Measurements from ENCODE around the gene GON4L.
"Not testable (repeated sequence)": the region's sequence is repeated elsewhere in the genome, so short reads cannot be mapped to it uniquely, and the experiment has no call there.

GON4L gene

DNA sequence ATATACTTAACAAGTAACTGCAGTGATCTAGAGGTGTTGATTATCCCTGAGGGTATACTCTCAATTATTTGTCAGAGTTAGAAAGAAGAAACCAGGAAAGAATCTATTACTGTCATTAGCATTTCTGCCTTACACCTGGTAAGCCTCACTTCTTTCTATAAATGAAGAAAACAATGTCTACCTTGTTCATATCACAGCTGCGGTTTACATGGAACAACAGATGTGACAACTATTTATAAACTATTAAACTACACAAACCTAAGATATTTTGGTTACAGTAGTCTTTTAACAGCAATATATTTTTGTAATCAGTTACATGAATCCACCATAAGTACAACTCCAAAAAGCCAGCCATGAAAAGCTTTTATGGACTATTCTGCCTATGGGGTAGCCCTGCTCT, 40.7 kb downstream of the GON4L start:
- DNase-seq (ENCODE audit: low read depth in 2 of 2), result no peak

DNA sequence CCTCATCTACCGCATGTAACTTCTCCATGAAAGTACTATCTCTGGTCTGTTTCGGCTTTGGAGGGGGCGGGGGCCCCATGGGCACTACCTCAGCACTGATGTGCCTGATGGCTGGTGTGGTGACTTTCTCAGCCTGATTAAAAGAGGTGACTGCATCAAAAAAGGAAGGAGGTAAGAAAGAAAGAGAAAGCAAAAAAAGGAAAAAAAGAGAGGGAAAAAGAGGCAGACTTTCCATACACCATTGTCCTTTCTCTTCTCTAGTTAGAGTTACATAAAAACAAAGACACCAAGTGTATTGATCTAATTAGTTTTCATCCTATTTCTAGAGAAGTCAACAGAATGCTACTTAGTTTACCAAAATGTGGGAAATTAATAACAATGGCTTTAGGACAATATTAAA, 43.3 kb downstream of the GON4L start:
- DNase-seq (ENCODE audit: low read depth in 2 of 2), result no peak

DNA sequence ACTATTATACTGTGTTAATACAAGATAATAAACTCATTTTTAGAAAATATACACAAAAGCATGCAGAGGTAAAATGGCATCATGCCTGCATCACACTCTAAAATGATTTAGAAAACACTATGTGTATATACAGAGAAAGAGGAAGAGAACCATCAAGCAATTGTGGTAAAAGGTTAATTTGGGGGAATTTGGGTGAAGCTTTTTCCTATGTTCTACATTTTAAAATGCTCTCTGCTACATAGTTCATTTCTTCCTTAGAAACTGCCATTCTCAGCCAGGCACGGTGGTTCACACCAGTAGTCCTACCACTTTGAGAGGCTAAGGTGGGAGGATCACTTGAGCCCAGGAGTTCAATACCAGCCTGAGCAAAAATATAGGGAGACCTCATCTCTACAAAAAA, 44.1 kb downstream of the GON4L start:
- no peak for DNase-seq (ENCODE audit: low read depth in 2 of 2)

DNA sequence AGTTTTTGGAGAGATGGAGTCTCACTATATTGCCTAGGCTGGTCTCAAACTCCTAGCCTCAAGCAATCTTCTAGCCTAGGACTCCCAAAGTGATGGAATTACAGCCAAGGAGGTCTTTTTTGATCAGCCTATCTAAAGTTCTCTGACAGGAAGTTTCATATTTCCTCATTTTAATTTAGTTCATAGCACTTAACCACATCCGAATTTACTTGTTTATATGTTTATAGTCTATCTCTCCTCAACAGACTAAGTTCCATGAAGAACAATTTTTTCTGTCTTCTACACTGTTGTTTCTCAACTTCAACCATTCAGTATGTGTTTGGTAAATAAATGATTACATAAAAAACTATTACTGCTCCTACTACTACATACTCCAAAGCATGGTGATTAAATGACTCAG, 47.9 kb downstream of the GON4L start:
- DNase-seq (ENCODE audit: low read depth in 2 of 2), result no peak

DNA sequence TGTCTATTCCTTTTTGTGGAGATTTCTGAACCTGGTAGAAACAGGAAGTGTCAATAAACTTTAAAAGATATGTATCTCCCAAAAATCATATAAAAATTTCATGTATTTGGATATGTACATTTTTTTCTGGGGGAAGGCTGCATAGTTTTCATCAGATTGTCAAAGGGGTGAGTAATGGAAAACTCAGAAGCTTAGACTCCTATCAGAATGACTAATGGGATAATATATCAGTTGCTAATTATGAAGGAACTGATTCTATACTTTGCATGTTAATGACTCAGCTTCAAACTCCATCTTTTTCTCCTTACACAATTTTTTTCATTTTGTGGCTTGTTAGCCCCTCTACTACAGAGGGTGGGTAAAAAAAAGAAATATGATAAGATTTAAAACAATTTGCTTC, 55.9 kb downstream of the GON4L start:
- DNase-seq (ENCODE audit: low read depth in 2 of 2), result no peak

DNA sequence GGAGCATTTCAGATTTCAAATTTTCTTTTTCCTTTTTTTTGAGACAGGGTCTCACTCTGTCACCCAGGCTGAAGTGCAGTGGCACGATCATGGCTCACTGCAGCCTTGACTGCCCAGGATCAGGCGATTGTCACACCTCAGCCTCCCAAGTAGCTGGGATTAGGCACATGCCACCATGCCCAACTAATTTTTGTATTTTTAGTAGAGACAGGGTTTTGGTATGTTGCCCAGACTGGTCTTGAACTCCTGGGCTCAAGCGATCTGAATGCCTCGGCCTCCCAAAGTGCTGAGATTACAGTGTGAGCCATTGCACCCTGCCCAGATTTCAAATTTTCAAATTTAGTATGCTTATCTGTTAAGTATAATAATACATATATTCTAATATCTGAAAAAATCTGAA, 61.4 kb downstream of the GON4L start:
- DNase-seq (ENCODE audit: low read depth in 2 of 2), result not testable (repeated sequence)

DNA sequence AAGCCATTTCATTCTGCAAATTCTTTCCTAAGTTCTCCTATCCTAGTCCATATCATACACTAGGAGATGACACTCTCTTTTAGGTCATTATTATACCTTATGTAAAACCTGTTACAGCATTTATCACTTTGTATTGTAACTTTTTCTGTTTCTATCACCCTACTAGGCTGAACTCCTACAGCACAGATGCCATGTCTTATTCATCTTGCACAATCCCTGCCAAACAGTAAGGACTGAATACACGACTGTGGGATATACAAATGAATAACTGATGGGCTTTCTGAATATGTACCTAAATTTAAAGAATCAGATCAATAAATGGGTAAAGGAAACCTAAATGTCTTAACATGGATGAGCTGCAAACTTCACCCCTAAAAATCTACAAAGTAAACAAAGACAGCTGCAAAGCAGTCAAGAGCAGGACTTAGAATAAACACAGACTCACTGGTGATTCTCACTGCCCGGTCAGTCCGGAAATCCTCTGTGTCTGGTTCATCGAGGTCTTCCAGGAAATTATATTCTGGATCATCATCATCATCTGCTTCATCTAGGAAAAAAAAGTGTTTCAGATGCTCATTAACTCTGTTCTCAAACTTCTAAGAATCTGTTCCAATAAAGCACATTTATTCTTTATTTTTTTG, 62.3 kb downstream of the GON4L start:
- no peak for DNase-seq (ENCODE audit: low read depth in 2 of 2)

DNA sequence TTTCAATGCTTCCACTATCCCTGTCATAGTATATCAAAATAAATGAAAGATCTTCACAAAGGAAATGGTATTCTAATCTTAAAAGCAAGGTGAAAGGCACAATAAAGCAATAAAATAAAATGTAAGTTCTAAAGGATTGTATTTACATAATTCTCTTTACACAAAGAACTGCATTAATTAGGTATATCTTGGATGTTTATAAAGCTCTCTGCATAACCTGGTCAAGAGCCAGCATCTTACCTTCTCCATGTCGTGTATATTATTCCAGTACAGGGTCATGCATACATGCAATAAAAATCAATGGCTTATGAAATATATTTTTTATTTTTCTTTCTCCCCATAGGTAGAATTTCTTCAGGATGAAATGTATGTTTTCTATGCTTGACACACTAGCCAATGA, 63.8 kb downstream of the GON4L start:
- DNase-seq (ENCODE audit: low read depth in 2 of 2), result no peak

DNA sequence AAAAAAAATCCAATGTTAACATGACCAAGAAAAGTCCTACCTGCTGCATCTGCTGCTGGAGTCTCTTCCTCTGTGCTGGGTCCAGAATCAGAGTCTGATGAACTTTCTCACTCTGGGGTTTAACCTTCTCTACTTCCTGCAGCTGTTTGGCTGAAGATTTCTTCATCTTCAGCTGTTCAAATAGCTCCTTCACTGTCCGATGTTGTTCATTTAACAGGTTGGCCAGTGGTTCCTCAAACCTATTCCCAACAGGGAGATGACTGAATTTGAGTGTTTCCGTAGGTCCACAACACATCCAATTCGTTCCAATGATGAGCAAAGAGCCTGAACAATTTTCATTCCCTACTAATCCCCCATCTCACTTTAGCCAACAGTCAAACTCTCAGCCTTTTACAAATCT, 79.4 kb downstream of the GON4L start:
- no peak for DNase-seq (ENCODE audit: low read depth in 2 of 2)

DNA sequence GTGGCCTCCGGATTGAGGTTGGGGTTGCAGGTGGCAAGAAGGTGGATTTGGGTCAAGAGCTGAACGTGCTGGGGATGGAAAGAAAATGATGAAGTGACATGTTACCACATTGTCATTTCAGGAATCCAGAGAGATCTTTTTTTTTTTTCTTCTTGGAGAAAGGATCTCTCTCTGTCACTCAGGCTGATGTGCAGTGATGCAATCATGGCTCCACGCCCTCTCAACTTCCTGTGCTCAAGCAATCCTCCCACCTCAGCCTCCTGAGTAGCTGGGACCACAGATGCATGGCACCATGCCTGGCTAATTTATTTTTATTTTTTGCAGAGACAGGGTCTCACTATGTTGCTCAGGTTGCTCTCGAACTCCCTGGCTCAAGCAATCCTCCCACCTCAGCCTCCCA, 80.6 kb downstream of the GON4L start:
- DNase-seq (ENCODE audit: low read depth in 2 of 2), result no peak

DNA sequence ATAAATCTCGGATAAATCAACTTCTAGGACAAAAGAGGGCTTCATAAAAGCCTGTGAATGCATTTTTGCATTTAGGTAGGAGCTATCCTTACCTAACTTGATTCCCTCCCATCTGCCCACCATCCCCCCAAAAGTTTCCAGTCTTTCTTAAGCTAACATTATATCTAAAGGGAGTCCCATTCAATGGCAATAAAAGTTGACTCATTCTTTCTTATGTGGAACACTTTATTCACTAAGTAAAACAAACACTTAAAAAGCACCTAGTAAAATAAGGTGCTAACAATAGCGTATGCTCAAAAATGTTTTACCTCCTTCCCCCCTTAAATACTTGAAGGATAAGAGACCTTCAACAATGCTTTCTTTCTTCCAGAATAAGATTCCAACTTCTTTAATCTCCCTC, 83.8 kb downstream of the GON4L start:
- DNase-seq (ENCODE audit: low read depth in 2 of 2), result no peak

DNA sequence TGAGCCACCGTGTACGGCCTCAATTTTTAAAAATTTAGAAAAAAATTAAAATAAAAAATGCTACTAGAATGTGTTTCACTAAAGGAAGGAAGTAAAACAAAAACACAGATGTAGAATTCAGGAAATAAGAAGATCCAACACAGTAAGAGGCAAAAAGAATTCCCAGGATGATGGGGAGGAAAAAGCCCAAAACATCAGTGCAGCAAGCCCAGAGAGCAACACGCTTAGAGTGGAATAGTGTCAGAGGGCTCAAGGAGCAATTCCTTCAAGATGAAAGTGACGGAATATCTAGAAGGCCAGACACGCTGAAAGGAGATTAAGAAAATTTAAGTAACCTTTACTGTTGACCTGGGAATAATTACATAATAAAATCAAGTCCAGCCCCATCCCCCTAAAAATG, 87.8 kb downstream of the GON4L start:
- no peak for DNase-seq (ENCODE audit: low read depth in 2 of 2)

DNA sequence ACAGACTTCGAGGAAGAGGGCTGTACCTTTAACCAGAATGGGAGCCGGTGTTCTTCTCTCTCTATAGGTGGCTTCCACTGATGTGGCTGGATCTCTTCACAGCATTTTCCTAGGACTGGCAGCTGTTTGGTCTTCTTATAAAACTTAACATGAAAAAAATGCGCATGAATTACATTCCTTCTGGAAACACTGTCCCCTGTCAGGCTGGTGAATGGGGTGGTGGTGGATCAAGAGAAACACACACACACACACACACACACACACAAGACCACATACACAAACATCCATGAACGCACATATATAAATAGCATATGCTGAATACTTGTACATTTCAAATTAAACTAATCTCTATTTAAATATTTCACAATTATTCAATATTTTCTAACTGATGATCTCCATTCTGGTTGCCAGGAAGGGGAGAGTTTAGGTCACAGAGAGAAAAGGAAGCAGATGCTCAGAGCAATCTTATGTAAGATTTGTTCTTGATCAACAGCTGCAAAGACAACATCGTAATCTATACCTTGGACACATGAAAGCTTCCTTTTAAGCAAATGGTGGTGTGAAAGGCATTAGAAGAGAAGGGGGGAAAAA, 89.5 kb downstream of the GON4L start:
- DNase-seq (ENCODE audit: low read depth in 2 of 2), result not testable (repeated sequence)

DNA sequence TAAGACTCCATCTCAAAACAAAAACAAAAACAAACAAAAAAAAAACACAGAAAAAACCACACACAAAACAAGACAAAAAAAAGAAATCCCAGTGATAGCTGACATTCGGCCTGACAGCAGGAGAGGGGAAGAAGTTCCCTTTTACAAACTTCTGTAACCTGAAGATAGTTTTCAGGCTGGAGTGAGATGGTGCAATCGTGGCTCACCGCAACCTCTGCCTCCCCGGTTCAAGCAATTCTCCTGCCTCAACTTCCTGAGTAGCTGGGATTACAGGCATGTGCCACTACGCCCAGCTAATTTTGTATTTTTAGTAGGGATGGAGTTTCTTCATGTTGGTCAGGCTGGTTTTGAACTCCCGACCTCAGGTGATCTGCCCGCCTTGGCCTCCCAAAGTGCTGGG, 93.0 kb downstream of the GON4L start:
- not testable (repeated sequence) for DNase-seq (ENCODE audit: low read depth in 2 of 2)

DNA sequence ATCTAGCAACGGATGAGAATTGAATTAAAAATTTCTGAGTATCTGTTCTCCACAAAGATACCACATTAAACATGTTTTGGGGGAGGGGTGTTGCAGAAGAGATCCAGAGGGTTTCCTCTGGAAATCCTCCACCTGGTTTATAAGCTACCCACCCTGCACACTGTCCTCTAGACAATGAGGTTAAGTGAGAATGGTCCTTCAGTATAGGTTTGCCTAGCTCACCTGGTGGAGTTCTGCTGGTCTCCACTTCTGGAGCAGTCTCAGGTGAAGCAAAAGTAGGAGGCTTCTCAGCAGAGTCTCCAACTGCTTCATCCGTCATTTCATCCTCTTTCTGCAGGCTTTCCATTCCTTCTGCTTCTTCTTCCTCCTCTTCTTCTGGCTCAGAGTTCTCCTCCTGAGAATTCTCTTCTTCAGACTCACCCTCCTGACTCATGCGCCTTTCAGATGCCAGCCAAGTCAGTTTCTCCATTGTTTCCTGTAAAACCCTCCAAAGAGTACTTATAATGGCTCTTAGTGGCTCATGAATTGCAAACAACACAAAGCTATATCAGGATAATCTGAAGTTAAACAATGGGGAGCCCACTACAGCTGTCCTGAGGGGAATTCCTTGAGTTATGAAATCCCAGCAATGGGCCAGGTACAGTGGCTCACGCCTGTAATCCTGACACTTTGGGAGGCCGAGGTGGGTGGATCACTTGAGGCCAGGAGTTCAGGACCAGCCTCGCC, 93.8 kb downstream of the GON4L start:
- not testable (repeated sequence) for DNase-seq (ENCODE audit: low read depth in 2 of 2)

DNA sequence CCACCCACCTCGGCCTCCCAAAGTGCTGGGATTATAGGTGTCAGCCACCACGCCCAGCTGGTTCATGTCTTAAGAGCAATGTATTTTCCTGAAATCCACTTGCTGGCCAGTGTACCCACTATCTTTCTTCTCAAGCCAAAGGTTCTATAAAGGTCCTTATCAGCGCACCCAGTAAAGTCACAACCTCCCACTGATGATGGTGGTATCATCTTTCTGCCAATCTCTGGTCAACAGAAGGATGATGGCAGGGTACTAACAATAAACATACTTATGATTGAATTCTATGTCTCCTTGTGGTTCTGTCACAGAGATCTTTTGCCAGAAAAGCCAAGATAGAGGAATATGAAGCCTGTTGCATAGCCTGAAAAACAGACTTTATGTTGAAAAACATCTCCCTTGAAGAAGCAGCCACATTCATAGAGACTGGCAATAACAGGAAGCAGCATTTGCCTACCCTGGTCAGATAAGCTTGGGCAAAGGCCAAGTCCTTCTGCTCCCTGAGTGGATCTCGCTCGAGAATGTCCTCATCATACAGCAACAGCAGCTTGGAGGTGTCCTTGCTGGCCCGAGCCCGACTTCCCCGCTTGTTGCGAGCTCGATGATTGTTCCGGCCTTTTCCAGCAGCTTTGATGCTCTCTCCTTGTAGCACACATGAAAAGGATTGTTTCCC, 95.1 kb downstream of the GON4L start:
- DNase-seq (ENCODE audit: low read depth in 2 of 2), result no peak

DNA sequence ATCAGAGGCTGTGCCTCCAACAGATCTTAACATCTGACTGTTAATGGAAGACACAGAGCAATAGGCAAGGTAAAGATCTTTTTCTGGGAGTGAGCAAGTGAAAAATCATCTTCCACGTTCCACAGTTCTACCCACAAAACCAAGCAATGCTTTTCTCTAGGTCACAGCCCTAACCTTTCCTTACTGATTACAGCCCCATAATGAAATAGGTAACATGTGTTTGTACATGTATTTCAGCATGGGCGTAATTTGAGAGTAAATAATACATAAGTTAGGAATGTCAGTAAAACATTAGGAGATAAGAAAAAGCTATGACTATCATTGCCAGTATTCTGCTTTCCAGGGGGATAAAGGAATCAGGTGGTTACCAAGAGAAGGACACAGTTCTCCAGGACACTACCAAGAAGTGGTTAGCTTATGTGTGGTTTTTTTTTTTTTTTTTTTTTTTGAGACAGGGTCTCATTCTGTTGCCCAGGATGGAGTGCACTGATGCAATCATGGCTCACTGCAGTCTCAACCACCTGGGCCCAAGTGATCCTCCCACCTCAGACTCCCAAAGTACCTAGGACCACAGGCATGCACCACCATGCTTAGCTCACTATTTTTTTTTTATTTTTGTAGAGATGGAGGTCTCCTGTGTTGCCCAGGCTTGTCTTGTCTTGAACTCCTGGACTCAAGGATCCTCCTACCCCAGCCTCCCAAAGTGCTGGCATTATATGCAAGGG, 96.1 kb downstream of the GON4L start:
- no peak for DNase-seq (ENCODE audit: low read depth in 2 of 2)

DNA sequence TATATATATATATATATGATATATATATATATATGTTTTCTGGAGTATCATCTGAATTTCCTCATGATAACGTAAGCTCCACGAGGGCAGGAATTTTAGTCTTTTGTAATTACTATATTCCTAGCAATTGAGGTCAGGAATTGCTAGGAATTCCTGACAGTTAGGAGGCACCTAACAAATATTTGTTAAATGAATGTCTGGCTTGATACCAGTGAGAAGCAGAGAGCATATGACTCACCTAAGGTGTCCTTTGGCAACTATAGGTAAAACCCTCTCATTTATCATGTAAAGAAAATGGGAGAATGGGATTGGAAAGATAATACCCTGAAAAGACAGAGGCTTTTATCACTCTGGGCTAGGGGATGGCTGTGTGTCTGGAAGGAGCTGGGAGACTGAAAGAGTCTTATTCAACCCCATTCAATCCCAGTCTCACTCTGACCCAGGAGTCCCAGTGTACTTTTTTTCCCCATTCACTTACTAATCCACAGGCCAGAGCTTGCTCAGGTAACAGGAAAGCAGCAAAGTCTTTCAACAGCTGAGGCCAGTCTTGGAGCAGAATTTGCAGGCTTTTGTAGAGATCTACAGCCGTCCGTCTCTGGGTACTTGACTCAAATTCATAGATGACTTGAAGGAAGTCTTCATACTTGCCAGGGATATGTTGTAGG, 96.9 kb downstream of the GON4L start:
- DNase-seq (ENCODE audit: low read depth in 2 of 2), result no peak

DNA sequence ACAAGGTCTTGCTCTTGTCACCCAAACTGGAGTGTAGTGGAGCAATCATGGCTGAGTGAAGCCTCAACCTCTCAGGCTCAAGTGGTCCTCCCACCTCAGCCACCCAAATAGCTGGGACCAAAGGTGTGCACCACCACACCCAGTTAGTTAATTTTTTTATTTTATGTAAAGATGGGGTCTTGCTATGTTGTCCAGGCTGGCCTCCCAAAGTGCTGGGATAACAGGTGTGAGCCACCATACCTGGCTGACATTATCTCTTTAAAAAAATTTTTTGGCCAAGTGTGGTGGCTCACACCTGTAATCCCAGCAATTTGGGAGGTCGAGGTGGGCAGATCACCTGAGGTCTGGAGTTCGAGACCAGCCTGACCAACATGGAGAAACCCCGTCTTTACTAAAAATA, 98.0 kb downstream of the GON4L start:
- DNase-seq (ENCODE audit: low read depth in 2 of 2), result not testable (repeated sequence)

DNA sequence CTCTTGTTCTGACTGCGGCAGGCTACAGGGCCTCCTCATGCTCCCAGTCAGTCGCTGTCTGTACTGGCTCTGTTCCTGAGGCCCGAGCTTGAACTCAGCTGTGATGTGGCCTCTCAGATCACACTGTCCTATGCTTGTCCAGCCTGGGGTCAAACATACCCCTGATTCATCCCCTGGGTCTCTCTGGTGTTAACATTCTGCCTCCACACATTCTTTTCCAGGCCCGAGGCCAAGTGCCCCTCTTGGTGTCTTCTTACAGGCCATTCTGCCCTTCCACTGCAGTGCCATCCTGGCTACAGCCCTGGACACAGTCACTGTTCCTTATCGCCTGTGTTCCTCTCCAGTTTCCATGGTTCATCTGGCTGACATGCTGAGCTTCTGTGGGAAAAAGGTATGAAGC, 108.9 kb downstream of the GON4L start:
- DNase-seq (ENCODE audit: low read depth in 2 of 2), result not testable (repeated sequence)

DNA sequence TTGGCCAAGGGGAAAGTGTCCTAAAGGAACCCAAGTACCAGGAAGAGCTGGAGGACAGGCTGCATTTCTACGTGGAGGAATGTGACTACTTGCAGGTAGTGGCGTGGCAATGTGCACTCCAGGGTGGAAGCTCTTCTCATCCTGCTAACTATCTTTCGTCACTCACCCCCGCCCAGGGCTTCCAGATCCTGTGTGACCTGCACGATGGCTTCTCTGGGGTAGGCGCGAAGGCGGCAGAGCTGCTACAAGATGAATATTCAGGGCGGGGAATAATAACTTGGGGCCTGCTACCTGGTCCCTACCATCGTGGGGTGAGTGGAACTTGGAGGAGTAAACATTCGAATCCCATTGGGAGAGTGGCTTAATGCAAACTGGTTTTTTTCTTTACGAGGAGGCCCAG, 109.4 kb downstream of the GON4L start:
- DNase-seq (ENCODE audit: low read depth in 2 of 2), result not testable (repeated sequence)

All from stimulated activated CD4-positive, alpha-beta T cell treated with anti-CD3 and anti-CD28 coated beads, Interleukin-4, amount 100 ng/mL, for 48 hours (primary cell).